Breast epithelium (tissue), 4 donors: ENCODE data around the gene ARID5B. TPM values are rescaled to one million over a fixed set of nuclear protein-coding genes. Genes with fewer than 3 reads are reported as not detected.

ENCODE experiments used
- DNase-seq, 2 donors: peaks; one replicate each; pipeline ENCODE4 v3.0.0-alpha.2; 2019; ENCODE audit warnings: low spot score in 2 of 2
- H3K27ac ChIP-seq, 2 donors: fragments of 200-600 bp; sonication (generic) in 1 of 2; one replicate each; pipeline ENCODE4 v1.5.1; 2016 to 2019; ENCODE audit warnings: mild to moderate bottlenecking in 1 of 2
- H3K27me3 ChIP-seq, 2 donors: fragments of 200-600 bp; sonication (generic) in 1 of 2; one replicate each; pipeline versions ENCODE4 v1.5.1 to v1.6.0; 2017 to 2019; ENCODE audit warnings: control low read depth in 1 of 2, mild to moderate bottlenecking in 1 of 2
- H3K36me3 ChIP-seq: fragments of 200-600 bp; one replicate; pipeline ENCODE4 v1.5.1; 2019
- H3K4me1 ChIP-seq, 2 donors: fragments of 200-600 bp; sonication (generic); one replicate each; pipeline ENCODE4 v1.5.1; 2016 to 2019; ENCODE audit warnings: control low read depth in 1 of 2
- H3K4me3 ChIP-seq, 3 donors: fragments of 200-600 bp; sonication (generic); 1 replicate in 2 of 3; 2 replicates in 1 of 3; pipeline ENCODE4 v1.5.1; 2016 to 2019; ENCODE audit warnings: mild to moderate bottlenecking in 3 of 3, moderate library complexity in 2 of 3
- H3K9me3 ChIP-seq, 2 donors: fragments of 200-600 bp; sonication (generic) in 1 of 2; one replicate each; pipeline ENCODE4 v1.5.1; 2016 to 2019; ENCODE audit warnings: control low read depth in 1 of 2
- CTCF ChIP-seq, 3 donors: fragments of 450-650 bp; IDR thresholded peaks; one replicate each; pipeline ENCODE4 v1.5.1; 2016 to 2017; ENCODE audit warnings: antibody characterized with exemption in 3 of 3, mild to moderate bottlenecking in 3 of 3, moderate library complexity in 3 of 3
- POLR2A ChIP-seq: fragments of 450-650 bp; IDR thresholded peaks from one replicate; pipeline ENCODE4 v1.6.1; 2016; ENCODE audit warnings: antibody characterized with exemption, mild to moderate bottlenecking, moderate library complexity
- POLR2AphosphoS5 ChIP-seq, 3 donors: sonication (generic); formaldehyde crosslinking; IDR thresholded peaks; one replicate each; pipeline ENCODE4 v1.6.1; 2017; ENCODE audit warnings: antibody characterized with exemption in 3 of 3
- intact Hi-C: fragments of 100-400 bp; cut with DNase I; formaldehyde crosslinking; loops from one replicate; pipeline ENCODE4 v1.15.1; 2023; ENCODE audit warnings: low total_unique reads
- total RNA-seq, 3 donors: library from RNA; depleted of rRNA; stranded (reverse); fragments of >200 nt; gene quantifications; one replicate each; pipeline ENCODE4 v1.1.0, GENCODE V29; 2016

ARID5B gene
- total RNA-seq, 3 donors from 2014 or later: 89.5 to 166 (median 125) TPM

GRCh38 chr10:62037890-62038608 is 136.6 kb downstream of the ARID5B start:
- intact Hi-C loops: no loop called here
- no peaks in the 10 kb centered on the region for H3K9me3 ChIP-seq
- H3K36me3 ChIP-seq: no peaks in the 10 kb centered on the region
- H3K4me3 ChIP-seq: no peak overlapping the region
- TF ChIP-seq POLR2AphosphoS5 (IDR thresholded peaks at IDR 0.05) (no peak), CTCF (IDR thresholded peaks at IDR 0.05) (no peak), POLR2A (no peak)
- H3K27me3 ChIP-seq: no peaks in the 10 kb centered on the region
- DNase-seq: no peak
- H3K27ac ChIP-seq: peak overlapping the region; percentile 78 to 80
- peaks cover 4 to 22% of the 10 kb centered on the region in 2 donors for H3K4me1 ChIP-seq

- Histone ChIP-seq H3K36me3 (no peaks in the 10 kb centered on the region), H3K9me3 (no peaks in the 10 kb centered on the region), H3K4me1 (peaks cover 4 to 22% of the 10 kb centered on the region in 2 donors), H3K27me3 (no peaks in the 10 kb centered on the region), H3K27ac (peak overlapping the region; percentile 38 to 78), H3K4me3 (peak overlapping the region in 2 of 3 donors; percentile 14 to 49)
- peak; percentile 66 to 69 for DNase-seq
- TF ChIP-seq POLR2A (no peak), CTCF (IDR thresholded peaks at IDR 0.05) (peak; percentile 83 to 89 (median 88)), POLR2AphosphoS5 (IDR thresholded peaks at IDR 0.05) (peak in 1 of 3 donors; percentile 39)
- intact Hi-C loops: no loop called here
Measured at GRCh38 chr10:62038609-62039190, 137.2 kb downstream of the ARID5B start.

- no peak overlapping the region for H3K4me3 ChIP-seq
- DNase-seq: no peak
- intact Hi-C loops: no loop called here
- no peaks in the 10 kb centered on the region for H3K27me3 ChIP-seq
- TF ChIP-seq POLR2A (no peak), POLR2AphosphoS5 (IDR thresholded peaks at IDR 0.05) (no peak), CTCF (IDR thresholded peaks at IDR 0.05) (no peak)
- peaks cover 4 to 23% of the 10 kb centered on the region in 2 donors for H3K4me1 ChIP-seq
- no peaks in the 10 kb centered on the region for H3K36me3 ChIP-seq
- peak overlapping the region in 1 of 2 donors; percentile 78 for H3K27ac ChIP-seq
- no peaks in the 10 kb centered on the region for H3K9me3 ChIP-seq
Measured at GRCh38 chr10:62039954-62040353, 138.5 kb downstream of the ARID5B start.

GRCh38 chr10:62040881-62041280 is 139.4 kb downstream of the ARID5B start:
- Histone ChIP-seq H3K27me3 (no peaks in the 10 kb centered on the region), H3K4me3 (no peak overlapping the region), H3K4me1 (peaks cover 4 to 26% of the 10 kb centered on the region in 2 donors), H3K27ac (no peak overlapping the region), H3K36me3 (no peaks in the 10 kb centered on the region), H3K9me3 (no peaks in the 10 kb centered on the region)
- intact Hi-C loops: no loop called here
- no peak for DNase-seq
- TF ChIP-seq POLR2A (no peak), CTCF (IDR thresholded peaks at IDR 0.05) (no peak), POLR2AphosphoS5 (IDR thresholded peaks at IDR 0.05) (no peak)

GRCh38 chr10:62043421-62044021 is 142.0 kb downstream of the ARID5B start:
- no peak overlapping the region for H3K4me3 ChIP-seq
- H3K36me3 ChIP-seq: no peaks in the 10 kb centered on the region
- H3K9me3 ChIP-seq: no peaks in the 10 kb centered on the region
- peak overlapping the region; percentile 60 for H3K27ac ChIP-seq
- no peaks in the 10 kb centered on the region for H3K27me3 ChIP-seq
- no peak for DNase-seq
- TF ChIP-seq POLR2AphosphoS5 (IDR thresholded peaks at IDR 0.05): no peak
- TF ChIP-seq POLR2A: no peak
- no peak for TF ChIP-seq CTCF (IDR thresholded peaks at IDR 0.05)
- peaks cover 9 to 29% of the 10 kb centered on the region in 2 donors for H3K4me1 ChIP-seq
- intact Hi-C loops: no loop called here
